NOMO-1 (cell line): ENCODE data around the gene PEX14.

ENCODE experiments used
- DNase-seq, 2 experiments: peaks; one replicate each; lab custom pipeline; 2025; ENCODE audit not compliant: unreplicated experiment in 2 of 2; lab: John Stamatoyannopoulos, UW

Gene PEX14

GRCh38 chr1:10659646-10660540, 185.1 kb downstream of the PEX14 start:
- DNase-seq = no peak

GRCh38 chr1:10661453-10661852, 186.7 kb downstream of the PEX14 start:
- no peak for DNase-seq

DNA sequence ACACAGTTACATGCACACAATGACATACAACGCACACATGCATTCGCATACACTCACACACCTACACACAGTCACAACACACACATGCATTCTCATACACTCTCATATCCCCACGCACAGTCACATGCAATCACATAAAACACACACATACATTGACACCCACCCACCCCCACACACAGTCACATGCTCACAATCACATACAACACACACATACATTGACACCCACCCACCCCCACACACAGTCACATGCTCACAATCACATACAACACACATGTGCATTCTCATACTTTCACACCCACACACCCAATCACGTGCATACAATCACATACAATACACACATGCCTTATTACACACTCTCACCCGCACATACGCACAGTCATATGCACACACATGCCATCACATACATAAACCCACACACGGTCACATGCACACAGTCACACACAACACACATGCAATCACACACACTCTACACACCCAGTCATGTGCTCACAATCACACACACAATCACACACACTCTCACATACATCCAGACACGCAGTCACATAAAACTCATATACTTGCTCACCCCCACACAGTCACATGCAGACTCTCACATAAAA, 187.4 kb downstream of the PEX14 start:
- no peak for DNase-seq

- DNase-seq = no peak
These were observed 188.3 kb downstream of the PEX14 start for GRCh38 chr1:10662824-10663677.

DNA sequence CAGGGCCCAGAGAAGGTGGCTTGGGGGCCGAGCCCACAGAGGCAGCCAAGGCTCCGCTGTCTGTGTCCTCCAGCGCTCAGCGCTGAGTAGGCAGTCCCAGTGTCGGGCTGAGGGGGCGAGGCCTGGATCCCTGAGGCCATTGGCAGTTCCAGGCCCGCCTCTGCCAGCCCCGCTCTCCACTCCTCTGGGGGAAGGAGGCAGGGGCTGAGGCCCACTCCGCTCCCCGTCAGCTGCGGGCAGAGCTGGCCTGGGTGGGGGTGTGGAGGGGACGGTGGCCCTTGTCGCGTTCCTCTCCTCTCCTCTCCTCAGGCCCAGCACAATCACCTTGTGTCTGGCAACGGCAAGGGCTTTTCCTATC, 188.9 kb downstream of the PEX14 start:
- DNase-seq = no peak

DNA sequence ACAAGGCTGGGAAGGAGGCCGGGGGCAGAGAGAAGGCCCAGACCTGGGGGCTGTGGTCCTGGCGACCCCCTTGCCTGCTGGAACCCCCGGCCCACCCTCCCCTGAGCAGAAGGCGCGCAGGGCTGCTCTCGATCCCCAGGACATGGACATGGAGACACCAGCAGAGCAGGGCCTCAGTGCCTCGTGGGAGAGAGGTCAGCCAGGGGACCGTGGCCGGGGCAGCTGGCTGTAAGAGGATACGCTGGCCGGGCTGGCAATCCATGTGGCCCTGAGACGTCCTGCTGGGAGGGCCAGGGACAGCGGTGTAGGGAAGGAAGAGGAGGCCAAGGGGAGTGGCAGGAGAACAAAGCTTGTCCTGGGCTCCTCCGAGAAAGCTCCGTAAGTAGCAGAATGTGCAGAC, 189.5 kb downstream of the PEX14 start:
- DNase-seq = no peak

DNA sequence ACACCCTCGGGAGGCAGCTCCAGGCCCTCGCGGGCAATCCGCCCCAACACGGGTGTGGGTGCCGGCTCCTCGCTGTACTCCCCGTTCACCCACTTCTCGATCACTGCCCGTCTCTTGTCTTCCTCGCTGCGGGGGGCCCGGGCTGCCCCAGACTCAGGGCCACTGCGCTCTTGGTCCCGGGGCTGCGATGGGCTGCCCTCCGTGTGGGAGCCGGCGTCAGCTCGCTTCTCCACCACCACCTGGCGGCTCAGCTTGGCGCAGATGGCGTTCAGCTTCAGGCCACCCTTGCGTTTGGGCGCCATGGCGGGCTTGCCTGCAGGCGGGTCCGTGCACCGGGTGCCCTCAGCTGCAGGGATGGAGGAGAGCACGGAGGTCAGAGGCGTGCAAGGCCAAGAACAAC, 190.5 kb downstream of the PEX14 start:
- no peak for DNase-seq

GRCh38 chr1:10665930-10666850, 191.4 kb downstream of the PEX14 start:
- DNase-seq = no peak

- DNase-seq = no peak
These were observed 193.4 kb downstream of the PEX14 start for GRCh38 chr1:10667861-10668761.

- DNase-seq = no peak
These were observed 194.8 kb downstream of the PEX14 start for GRCh38 chr1:10669570-10669969.

GRCh38 chr1:10670190-10670589, 195.4 kb downstream of the PEX14 start:
- DNase-seq = no peak

GRCh38 chr1:10671090-10671489, 196.3 kb downstream of the PEX14 start:
- no peak for DNase-seq

GRCh38 chr1:10671622-10672342, 197.0 kb downstream of the PEX14 start:
- no peak for DNase-seq

GRCh38 chr1:10672343-10673050, 197.7 kb downstream of the PEX14 start:
- no peak for DNase-seq

DNA sequence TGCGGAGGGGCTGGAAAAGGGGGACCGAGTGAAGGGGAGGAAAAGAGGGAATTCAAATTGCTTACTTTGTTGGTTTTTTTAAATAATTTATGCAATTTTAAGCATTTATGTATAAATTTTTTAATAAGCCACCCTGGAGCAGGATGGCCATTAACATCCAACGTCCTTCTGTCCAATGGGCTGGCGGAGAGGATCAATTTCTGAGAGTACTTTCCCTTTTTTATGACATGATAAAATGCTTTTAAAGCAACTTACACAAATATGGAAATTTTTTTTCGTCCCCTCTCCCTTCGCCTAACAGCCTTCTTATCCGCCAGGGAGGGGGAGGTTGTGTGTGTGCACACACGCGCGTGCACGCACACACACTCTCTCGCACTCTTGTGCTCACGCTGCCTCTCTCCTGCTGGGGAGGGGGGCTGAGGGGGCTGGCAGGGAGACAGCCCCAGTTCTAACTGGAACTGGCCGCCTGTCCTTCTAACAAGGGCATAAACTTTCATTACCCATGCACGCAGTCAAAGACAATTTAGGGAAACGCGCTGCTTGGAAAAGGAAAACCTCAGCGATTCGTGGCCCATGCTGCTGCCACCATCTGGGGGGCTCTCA, 198.5 kb downstream of the PEX14 start:
- no peak for DNase-seq

- DNase-seq = no peak
These were observed 199.5 kb downstream of the PEX14 start for GRCh38 chr1:10674222-10674621.

DNA sequence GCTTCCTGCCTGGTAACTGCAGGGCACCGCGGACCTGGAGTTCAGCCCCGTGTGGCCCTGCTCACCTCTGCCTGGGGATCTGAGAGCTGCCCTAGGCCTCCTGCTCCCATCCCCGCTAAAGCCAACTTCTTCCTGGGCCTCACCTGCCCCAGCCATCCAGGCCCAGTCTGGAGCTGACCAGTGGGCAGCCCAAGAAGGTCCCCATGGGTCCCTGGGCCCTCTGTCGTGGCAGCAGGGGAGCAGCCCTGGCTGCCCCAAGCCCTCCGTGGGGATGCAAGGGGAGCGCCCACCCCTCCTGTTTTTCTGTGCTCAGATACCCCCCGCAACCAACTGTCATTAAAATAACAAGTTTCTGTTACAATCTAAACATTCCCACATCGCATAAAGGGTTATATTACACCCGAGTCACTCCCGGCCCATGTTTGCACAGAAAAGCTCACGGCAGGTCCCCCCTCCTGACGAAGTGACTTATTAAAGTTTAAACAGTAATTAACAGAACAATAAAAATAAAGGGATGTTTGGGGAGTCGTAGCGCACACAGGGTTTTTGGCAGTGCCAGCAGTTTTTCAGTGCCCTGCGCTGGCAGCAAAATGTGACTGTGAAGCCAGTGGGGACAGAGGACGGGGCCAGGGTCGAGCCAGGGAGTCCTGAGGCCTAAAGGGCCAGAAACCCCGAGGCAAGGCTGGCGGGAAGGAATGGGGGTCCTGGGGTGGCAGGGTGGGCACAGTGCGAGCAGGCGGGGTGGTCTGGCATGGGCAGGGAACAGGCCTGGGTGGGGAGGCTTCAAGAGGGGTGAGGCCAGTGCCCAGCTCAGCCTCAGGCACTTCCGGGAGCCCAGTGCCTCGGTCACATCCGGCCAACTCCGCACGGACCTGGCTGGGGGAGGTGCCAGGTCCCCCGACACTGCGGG, 200.2 kb downstream of the PEX14 start:
- DNase-seq = no peak
